GM18517 (cell line): ENCODE measurements around the gene FAT2.

ENCODE experiments used
- ATAC-seq: cut with Tn5 transposase; IDR thresholded peaks from one replicate; pipeline ENCODE4 v1.9.1; 2021; ENCODE audit warnings: mild to moderate bottlenecking, moderate library complexity; ENCODE audit not compliant: unreplicated experiment

Gene FAT2, protein sequence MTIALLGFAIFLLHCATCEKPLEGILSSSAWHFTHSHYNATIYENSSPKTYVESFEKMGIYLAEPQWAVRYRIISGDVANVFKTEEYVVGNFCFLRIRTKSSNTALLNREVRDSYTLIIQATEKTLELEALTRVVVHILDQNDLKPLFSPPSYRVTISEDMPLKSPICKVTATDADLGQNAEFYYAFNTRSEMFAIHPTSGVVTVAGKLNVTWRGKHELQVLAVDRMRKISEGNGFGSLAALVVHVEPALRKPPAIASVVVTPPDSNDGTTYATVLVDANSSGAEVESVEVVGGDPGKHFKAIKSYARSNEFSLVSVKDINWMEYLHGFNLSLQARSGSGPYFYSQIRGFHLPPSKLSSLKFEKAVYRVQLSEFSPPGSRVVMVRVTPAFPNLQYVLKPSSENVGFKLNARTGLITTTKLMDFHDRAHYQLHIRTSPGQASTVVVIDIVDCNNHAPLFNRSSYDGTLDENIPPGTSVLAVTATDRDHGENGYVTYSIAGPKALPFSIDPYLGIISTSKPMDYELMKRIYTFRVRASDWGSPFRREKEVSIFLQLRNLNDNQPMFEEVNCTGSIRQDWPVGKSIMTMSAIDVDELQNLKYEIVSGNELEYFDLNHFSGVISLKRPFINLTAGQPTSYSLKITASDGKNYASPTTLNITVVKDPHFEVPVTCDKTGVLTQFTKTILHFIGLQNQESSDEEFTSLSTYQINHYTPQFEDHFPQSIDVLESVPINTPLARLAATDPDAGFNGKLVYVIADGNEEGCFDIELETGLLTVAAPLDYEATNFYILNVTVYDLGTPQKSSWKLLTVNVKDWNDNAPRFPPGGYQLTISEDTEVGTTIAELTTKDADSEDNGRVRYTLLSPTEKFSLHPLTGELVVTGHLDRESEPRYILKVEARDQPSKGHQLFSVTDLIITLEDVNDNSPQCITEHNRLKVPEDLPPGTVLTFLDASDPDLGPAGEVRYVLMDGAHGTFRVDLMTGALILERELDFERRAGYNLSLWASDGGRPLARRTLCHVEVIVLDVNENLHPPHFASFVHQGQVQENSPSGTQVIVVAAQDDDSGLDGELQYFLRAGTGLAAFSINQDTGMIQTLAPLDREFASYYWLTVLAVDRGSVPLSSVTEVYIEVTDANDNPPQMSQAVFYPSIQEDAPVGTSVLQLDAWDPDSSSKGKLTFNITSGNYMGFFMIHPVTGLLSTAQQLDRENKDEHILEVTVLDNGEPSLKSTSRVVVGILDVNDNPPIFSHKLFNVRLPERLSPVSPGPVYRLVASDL (N-terminal part only)

GRCh38 chr5:151591144-151591819, at the start of gene FAT2:
Gene FAT2, minus strand, starts transcription at chr5:151591331. Its CDS starts 22,400 bp downstream, at chr5:151568931.
- ATAC-seq, result no peak

DNA sequence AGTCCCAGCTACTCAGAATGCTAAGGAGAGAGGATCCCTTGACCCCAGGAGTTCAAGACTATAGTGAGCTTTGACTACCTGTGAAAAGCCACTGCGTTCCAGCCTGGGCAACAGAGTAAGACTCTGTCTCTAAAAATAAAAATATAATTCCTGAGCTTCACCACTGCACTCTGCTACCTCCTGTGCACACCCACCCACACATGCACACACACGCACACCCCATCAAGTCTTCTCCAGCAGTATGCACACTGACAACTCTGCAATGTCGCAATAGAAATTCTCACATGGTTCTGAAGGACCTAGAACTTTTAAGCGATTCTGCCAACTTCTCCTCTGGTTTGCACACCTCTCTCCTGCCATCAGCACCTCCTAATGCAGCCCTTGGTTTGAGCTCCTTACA, 47.5 kb upstream of the FAT2 start:
- no peak for ATAC-seq

GRCh38 chr5:151637676-151638075, 46.5 kb upstream of the FAT2 start:
- ATAC-seq, result no peak

GRCh38 chr5:151633892-151634291, 42.8 kb upstream of the FAT2 start:
- ATAC-seq, result no peak

DNA sequence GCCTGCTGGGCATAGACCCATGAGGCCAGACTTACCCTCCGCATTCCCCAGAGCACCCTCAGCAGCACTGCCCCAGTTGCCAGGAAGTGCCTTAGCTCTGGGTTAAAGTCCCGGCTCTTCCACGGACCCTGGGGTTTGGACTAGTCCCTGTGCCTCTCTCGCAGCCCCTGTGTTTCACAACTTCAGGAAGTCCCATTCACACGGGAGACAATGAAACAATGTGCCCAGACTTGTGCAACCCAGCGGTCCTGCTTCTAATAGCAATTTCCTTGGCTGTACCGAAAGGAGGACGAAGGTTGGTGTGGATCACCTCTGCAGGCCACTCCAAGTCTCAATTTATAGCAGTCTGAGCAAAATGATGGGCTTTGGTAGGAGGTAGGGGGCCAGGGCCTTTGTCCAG, 41.8 kb upstream of the FAT2 start:
- ATAC-seq, result no peak

GRCh38 chr5:151632524-151632923, 41.4 kb upstream of the FAT2 start:
- no peak for ATAC-seq

GRCh38 chr5:151631941-151632340, 40.8 kb upstream of the FAT2 start:
- ATAC-seq, result no peak

DNA sequence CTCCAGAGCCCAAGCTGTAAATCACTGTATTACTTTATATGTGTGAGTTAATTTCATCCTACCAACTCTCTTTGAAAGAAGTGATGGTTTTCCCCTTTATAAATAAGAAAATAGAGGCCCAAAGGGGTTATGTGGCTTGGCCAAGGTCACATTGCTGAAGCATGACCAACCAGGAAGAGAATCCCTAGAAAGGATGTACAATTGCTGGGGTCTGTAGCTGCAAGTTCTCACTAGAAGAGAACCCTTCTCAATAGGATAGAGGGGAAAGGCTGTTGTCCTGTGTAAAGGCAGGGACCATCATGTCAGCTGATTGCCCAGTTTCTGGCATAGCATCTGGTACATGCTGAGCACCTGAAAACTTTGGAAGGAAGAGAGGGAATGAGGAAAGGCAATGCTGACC, 39.0 kb upstream of the FAT2 start:
- ATAC-seq, result no peak

DNA sequence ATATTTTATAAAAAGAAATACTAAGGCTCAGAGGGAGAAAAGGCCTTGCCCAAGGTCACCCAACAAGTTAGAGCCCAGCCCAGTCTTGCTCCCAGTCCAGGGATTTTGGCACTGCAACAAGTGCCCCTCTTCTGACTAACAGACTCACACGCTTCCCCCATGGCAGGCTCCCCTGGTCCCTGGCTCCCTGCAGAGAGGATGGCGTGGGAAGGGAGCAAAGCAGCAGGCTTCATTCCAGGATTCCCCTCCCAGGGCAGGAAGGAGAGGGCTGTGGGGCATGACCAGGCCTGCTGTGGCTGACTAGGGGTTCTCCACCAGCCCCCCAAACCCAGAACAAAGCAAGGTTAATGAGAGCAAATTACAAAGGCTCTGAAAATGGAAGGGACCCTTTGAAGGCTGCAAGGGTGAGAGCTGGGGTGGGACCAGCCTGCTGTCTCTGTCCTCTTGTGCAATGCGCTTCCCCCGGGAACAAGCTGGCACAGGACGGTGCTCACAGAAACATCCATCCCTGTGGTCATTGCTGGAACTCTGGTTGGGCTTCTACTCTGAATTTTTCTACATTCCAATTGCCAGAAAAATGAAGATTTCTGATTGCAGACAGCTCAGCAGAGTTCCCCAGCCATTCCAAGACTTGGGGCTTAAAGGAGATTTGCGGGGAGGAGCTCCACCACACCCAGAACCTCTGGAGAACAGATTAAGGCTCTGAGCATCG, 37.1 kb upstream of the FAT2 start:
- ATAC-seq, result no peak

DNA sequence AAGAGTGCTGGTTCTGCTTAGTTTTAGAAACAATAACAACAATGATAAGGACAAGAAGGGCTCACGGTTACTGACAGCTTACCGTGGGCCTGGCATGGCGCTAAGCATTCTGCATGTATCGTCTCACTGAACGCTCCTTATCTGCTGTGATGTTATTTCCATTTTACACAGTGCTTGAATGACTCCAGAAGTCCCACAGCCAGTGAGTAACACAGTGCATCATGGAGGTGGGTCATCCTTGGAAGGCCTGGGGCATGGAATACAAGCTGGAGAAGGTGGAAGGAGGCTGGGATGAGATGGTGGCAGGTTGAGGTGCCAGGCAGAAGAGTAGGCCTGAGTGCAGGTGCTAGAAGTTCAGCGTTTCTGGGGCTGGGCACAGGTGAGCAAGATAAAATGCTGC, 36.5 kb upstream of the FAT2 start:
- ATAC-seq, result no peak

- no peak for ATAC-seq
Observed at GRCh38 chr5:151625285-151625684, 34.2 kb upstream of the FAT2 start.

GRCh38 chr5:151624476-151624875, 33.3 kb upstream of the FAT2 start:
- no peak for ATAC-seq

- no peak for ATAC-seq
Observed at GRCh38 chr5:151622367-151623088, 31.4 kb upstream of the FAT2 start.

DNA sequence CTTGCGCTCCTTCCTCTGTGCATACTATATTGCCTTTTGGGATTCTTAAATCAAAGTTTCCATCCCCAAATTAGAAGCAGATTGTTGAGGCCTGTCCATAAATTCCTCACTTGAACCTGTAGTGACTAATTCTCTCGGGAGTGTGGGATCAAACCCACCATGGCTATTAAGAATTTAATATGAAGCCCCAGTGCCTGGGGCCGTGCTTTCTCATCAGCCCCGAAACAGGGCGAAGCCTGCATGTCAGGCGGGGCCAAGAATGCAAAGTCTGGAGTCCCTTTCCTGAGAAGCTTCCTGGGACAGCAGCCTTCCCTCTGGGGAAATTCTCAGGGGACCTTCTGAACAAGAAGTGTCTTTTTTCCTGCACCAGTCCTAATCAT, 29.3 kb upstream of the FAT2 start:
- ATAC-seq, result no peak

GRCh38 chr5:151619812-151620460, 28.8 kb upstream of the FAT2 start:
- no peak for ATAC-seq

- no peak for ATAC-seq
Observed at GRCh38 chr5:151618907-151619306, 27.8 kb upstream of the FAT2 start.

DNA sequence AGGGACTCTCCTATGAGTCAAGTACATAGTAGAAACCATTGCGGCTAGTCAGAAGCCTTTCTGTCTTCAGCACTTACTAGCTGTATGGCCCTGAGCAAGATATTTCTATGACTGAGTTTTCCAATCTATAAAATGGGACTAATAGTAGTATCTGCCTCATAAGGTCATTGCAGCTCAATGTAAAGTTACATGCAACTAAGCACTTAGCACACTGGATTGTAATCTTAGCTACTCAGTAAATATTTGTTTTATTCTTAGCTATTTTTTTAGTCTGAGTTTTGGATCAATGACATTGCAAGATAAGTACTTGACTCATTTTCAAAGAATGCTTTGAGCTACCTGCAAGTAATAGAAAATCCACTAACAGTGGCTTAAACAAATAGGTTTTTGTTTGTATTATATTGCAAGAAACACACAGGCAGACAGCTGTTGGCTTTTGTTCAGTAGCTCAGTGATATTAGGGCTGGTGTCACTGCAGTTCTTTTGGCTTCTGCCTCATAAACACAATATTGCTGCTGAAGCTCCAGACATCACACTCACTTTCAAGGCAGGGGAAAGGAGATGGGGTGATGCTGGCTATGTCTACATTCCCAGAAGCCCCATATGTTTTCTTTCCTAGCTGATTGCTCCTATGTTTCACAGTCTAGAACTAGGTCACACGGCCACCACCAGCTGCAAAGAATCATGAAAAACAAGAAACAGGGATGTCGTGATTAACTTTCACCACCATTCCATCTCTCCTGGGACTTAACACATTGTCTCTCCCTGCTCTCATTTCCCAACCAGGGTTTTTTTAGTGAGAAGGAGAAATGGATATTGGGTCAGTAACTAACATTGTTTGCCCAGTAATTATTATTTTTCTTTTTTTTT, 26.9 kb upstream of the FAT2 start:
- no peak for ATAC-seq

GRCh38 chr5:151617383-151617840, 26.3 kb upstream of the FAT2 start:
- ATAC-seq, result no peak
